ENCODE data around the gene EBF4. TPM values are rescaled to one million over a fixed set of nuclear protein-coding genes. Genes with fewer than 3 reads are reported as not detected.

Gene EBF4
- total RNA-seq, 1 experiment from 2014 or later = 11.4 TPM

- H3K4me1 ChIP-seq (ENCODE audit: control insufficient read depth in 1 of 2, insufficient read depth in 2 of 2, low read length in 2 of 2) = no peaks in the 10 kb centered on the region
- no peak overlapping the region for H3K9ac ChIP-seq (ENCODE audit: low read length)
- no peaks in the 10 kb centered on the region for H4K20me1 ChIP-seq (ENCODE audit: insufficient read depth)
- no peak overlapping the region for H2AFZ ChIP-seq (ENCODE audit: low read depth, low read length, poor library complexity, severe bottlenecking)
- no TSS peak for BruUV-seq (replicated peaks)
- ChIA-PET POLR2A (no interaction called here), CTCF (interaction anchor here (1.7 kb wide), 1 partner anchor 10 kb away, joined by 8 read pairs; no protein-coding TSS in a partner anchor), RAD21 (ENCODE audit: low non-redundant PET in 1 of 2, low total read pairs in 2 of 2, uncharacterized antibody in 2 of 2, unreplicated experiment in 2 of 2) (no interaction called here)
- H3K4me3 ChIP-seq (replicated peaks in 1 of 2; ENCODE audit: low read depth in 1 of 2, low read length in 2 of 2) = no peak overlapping the region
- H3K27me3 ChIP-seq (ENCODE audit: insufficient read depth, low read length) = no peaks in the 10 kb centered on the region
- no peaks in the 10 kb centered on the region for H3K9me3 ChIP-seq (ENCODE audit: control insufficient read depth in 1 of 2, insufficient read depth in 1 of 2, low read depth in 1 of 2, low read length in 2 of 2)
- H3K9me2 ChIP-seq (ENCODE audit: insufficient read depth) = no peaks in the 10 kb centered on the region
- no peak for ATAC-seq
- intact Hi-C loops (cut with micrococcal nuclease) = no loop called here
- no peak for TF ChIP-seq POLR2A (IDR thresholded peaks at IDR 0.05; ENCODE audit: borderline replicate concordance, extremely low read depth, insufficient read depth, insufficient read length)
- TF ChIP-seq MAX (IDR thresholded peaks at IDR 0.05) = no peak
- no peak for TF ChIP-seq JUND (IDR thresholded peaks at IDR 0.05)
- TF ChIP-seq ZBTB33 (IDR thresholded peaks at IDR 0.05; ENCODE audit: extremely low read depth, insufficient replicate concordance, low read length) = no peak
- no peak for TF ChIP-seq SP1 (IDR thresholded peaks at IDR 0.05; ENCODE audit: low read depth)
- TF ChIP-seq CTCF (IDR thresholded peaks at IDR 0.05 in 2 of 3, conservative IDR thresholded peaks at IDR 0.05 in 1 of 3; ENCODE audit: borderline replicate concordance in 1 of 3, insufficient read depth in 1 of 3, low read depth in 2 of 3, low read length in 2 of 3) = no peak
- no peak for TF ChIP-seq CBX3 (IDR thresholded peaks at IDR 0.05; ENCODE audit: low read depth)
- TF ChIP-seq EZH2phosphoT487 (IDR thresholded peaks at IDR 0.05; ENCODE audit: borderline replicate concordance) = no peak
- TF ChIP-seq REST (IDR thresholded peaks at IDR 0.05; ENCODE audit: low read depth) = no peak
- no peak overlapping the region for H3K27ac ChIP-seq (ENCODE audit: low read depth, low read length)
- DNase-seq (ENCODE audit: low read depth, low spot score) = no peak
- no peaks in the 10 kb centered on the region for H3K79me2 ChIP-seq (ENCODE audit: insufficient read depth, low read length)
- no peak overlapping the region for H3K4me2 ChIP-seq (ENCODE audit: low read length)
- H3K36me3 ChIP-seq (ENCODE audit: control insufficient read depth in 1 of 2, insufficient read depth in 2 of 2, low read length in 2 of 2) = no peaks in the 10 kb centered on the region
Measured at GRCh38 chr20:2762578-2763131, 70.1 kb downstream of the EBF4 start.
